GM21825 (cell line): Measurements from ENCODE around the gene FASN.

ENCODE experiments used
- ATAC-seq: cut with Tn5 transposase; IDR thresholded peaks from one replicate; pipeline ENCODE4 v1.9.1; 2021; ENCODE audit warnings: mild to moderate bottlenecking, moderate library complexity; ENCODE audit not compliant: unreplicated experiment

Gene FASN

GRCh38 chr17:82059272-82060000 is 38.6 kb downstream of the FASN start:
- ATAC-seq = no peak

- no peak for ATAC-seq
Measured at GRCh38 chr17:82058855-82059249, 39.2 kb downstream of the FASN start.

GRCh38 chr17:82058230-82058854 is 39.7 kb downstream of the FASN start:
- ATAC-seq = no peak

GRCh38 chr17:82056729-82057621 is 41.1 kb downstream of the FASN start:
- ATAC-seq = no peak

GRCh38 chr17:82055965-82056728 is 41.9 kb downstream of the FASN start:
- no peak for ATAC-seq

- no peak for ATAC-seq
Measured at GRCh38 chr17:82055023-82055964, 42.7 kb downstream of the FASN start.

GRCh38 chr17:82054351-82055022 is 43.5 kb downstream of the FASN start:
- ATAC-seq = no peak

- no peak for ATAC-seq
Measured at GRCh38 chr17:82053556-82054263, 44.3 kb downstream of the FASN start.

- ATAC-seq = no peak
Measured at GRCh38 chr17:82053130-82053529, 44.9 kb downstream of the FASN start.

- ATAC-seq = no peak
Measured at GRCh38 chr17:82052638-82053059, 45.4 kb downstream of the FASN start.

GRCh38 chr17:82051776-82052637 is 46.0 kb downstream of the FASN start, which contains the start of the genes GPS1 and RFNG:
Gene GPS1 (plus strand): TSS chr17:82051898. CDS start chr17:82051932, 34 bp downstream.
Gene RFNG (minus strand): TSS chr17:82051811. CDS start chr17:82051766, 45 bp downstream.
- peak; percentile 45 for ATAC-seq

GRCh38 chr17:82050761-82051641 is 47.0 kb downstream of the FASN start:
- ATAC-seq = no peak

- no peak for ATAC-seq
Measured at GRCh38 chr17:82050152-82050760, 47.8 kb downstream of the FASN start.

- no peak for ATAC-seq
Measured at GRCh38 chr17:82049521-82049971, 48.5 kb downstream of the FASN start.

- ATAC-seq = no peak
Measured at GRCh38 chr17:82049106-82049505, 48.9 kb downstream of the FASN start.

- ATAC-seq = no peak
Measured at GRCh38 chr17:82048571-82048971, 49.5 kb downstream of the FASN start.
